ENCODE measurements around the gene MOXD1. TPM values are rescaled to one million over a fixed set of nuclear protein-coding genes. Genes with fewer than 3 reads are reported as not detected.

The MOXD1 gene
- polyA plus RNA-seq, 3 donors from 2014 or later: not detected

DNA sequence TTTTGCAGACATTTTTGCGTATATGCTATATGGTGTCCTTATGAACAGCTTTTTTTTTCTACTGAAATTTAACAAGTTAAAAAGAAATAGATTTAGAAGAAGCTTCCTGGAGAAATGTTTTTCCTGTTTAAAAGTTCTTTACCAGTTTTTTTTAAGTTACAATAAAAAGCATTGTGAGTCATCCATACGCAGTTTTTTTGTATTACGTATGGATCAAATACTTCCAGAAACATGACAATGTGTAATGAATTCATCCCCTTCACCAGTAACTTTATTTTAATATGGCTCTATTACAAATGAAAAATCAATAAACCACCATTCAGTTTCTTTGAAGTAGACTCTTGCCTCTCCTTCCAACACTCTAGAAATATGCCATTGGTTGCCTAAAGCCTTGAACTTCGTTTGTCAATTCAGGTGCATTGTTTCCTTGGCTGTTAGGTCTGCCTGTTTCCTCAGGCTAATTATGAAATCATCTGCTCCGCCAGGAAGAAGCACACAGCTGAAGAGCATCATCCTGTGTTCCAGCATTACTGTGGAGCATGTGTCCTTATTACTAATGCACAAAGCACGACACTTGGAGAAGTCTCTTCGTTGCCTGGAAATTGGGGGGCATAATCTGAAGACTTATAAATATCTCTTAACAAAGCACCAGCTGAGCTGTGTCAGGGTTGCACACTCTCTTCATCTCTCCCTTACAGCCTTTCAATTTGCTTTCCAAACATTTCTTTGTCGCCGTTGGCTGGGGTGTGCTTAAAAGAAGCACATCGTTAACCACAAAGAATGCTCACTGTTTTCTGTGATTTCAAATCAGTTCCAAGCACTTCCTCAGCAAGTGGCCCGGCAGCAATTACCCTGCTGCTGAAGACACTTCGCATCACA, 9.6 kb downstream of the MOXD1 start:
- peaks cover 6 to 8% (median 6%) of the 10 kb centered on the region in 3 donors for H3K36me3 Mint-ChIP-seq
- H3K4me1 Mint-ChIP-seq: no peaks in the 10 kb centered on the region
- H3K27me3 Mint-ChIP-seq (ENCODE audit: low read depth in 3 of 3): peaks cover 2 to 8% (median 6%) of the 10 kb centered on the region in 3 donors
- no peak overlapping the region for H3K27ac Mint-ChIP-seq
- H3K9me3 Mint-ChIP-seq: peaks cover 8 to 26% (median 17%) of the 10 kb centered on the region in 6 donors
- no peak for DNase-seq
- no peak overlapping the region for H3K4me3 Mint-ChIP-seq

DNA sequence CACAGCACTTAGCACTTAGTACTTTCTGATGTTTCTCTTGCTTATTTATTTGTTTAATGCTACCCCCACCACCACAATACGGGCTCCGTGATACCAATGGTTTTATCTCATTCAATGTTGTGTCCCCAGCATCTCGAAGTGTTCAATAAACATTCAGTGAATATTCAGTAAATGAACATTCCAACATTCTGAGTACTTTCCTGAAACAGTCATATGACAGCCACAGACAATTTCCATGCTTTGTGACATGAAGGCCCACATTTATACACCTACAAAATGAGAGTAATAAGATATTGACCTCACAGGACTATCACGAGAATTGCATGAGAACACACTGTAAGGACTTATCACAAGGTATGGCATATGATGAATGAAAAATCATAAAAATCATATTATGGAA, 10.8 kb downstream of the MOXD1 start:
- Mint-ChIP-seq H3K36me3 (peaks cover 6 to 8% (median 6%) of the 10 kb centered on the region in 3 donors), H3K27ac (no peak overlapping the region), H3K9me3 (peaks cover 8 to 24% (median 17%) of the 10 kb centered on the region in 6 donors), H3K27me3 (ENCODE audit: low read depth in 3 of 3) (peaks cover 2 to 6% (median 4%) of the 10 kb centered on the region in 3 donors), H3K4me1 (no peaks in the 10 kb centered on the region), H3K4me3 (no peak overlapping the region)
- no peak for DNase-seq

GRCh38 chr6:132390017-132390416, 11.3 kb downstream of the MOXD1 start:
- peaks cover 2 to 6% (median 4%) of the 10 kb centered on the region in 3 donors for H3K27me3 Mint-ChIP-seq (ENCODE audit: low read depth in 3 of 3)
- H3K9me3 Mint-ChIP-seq: peaks cover 7 to 19% (median 14%) of the 10 kb centered on the region in 6 donors
- H3K4me3 Mint-ChIP-seq: no peak overlapping the region
- H3K36me3 Mint-ChIP-seq: peaks cover 4 to 7% (median 6%) of the 10 kb centered on the region in 3 donors
- H3K27ac Mint-ChIP-seq: no peak overlapping the region
- no peaks in the 10 kb centered on the region for H3K4me1 Mint-ChIP-seq
- DNase-seq: no peak

- Mint-ChIP-seq H3K36me3 (peaks cover 0 to 5% (median 0%) of the 10 kb centered on the region in 3 donors), H3K27me3 (ENCODE audit: low read depth in 3 of 3) (peaks cover 0 to 6% (median 2%) of the 10 kb centered on the region in 3 donors), H3K27ac (no peak overlapping the region), H3K9me3 (peaks cover 0 to 5% (median 2%) of the 10 kb centered on the region in 6 donors), H3K4me3 (no peak overlapping the region), H3K4me1 (no peaks in the 10 kb centered on the region)
- DNase-seq: no peak
These were observed 13.0 kb downstream of the MOXD1 start for GRCh38 chr6:132388291-132388690.

GRCh38 chr6:132382630-132383175, 18.6 kb downstream of the MOXD1 start:
- no peak for DNase-seq
- Mint-ChIP-seq H3K4me1 (no peaks in the 10 kb centered on the region), H3K27ac (no peak overlapping the region), H3K36me3 (peaks cover 0 to 5% (median 0%) of the 10 kb centered on the region in 3 donors), H3K27me3 (ENCODE audit: low read depth in 3 of 3) (peaks cover 2 to 9% (median 2%) of the 10 kb centered on the region in 3 donors), H3K9me3 (peaks cover 0 to 2% (median 0%) of the 10 kb centered on the region in 6 donors), H3K4me3 (no peak overlapping the region)

DNA sequence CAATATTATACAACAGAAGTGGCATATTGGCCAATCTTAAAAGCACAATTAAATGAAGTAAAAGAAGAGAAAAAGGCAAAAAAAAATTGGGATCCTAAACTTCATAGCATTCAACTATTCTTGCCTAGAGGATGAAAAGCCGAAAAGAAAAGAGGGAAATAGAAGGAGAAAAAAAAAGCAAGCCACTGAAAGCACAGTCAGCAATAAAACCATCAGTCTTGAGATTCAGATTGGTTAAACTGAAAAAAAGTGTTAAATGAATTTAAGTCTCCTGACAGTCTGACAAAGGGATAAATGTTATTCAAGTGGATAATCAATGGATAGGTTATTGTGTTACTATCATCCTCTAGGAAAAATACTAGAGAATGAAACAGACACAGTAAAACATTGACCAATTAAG, 19.9 kb downstream of the MOXD1 start:
- peaks cover 2 to 9% (median 5%) of the 10 kb centered on the region in 3 donors for H3K27me3 Mint-ChIP-seq (ENCODE audit: low read depth in 3 of 3)
- H3K4me1 Mint-ChIP-seq: no peaks in the 10 kb centered on the region
- no peak overlapping the region for H3K4me3 Mint-ChIP-seq
- no peak overlapping the region for H3K27ac Mint-ChIP-seq
- no peak for DNase-seq
- peaks cover 0 to 2% (median 0%) of the 10 kb centered on the region in 6 donors for H3K9me3 Mint-ChIP-seq
- H3K36me3 Mint-ChIP-seq: peaks cover 0 to 5% (median 0%) of the 10 kb centered on the region in 3 donors

DNA sequence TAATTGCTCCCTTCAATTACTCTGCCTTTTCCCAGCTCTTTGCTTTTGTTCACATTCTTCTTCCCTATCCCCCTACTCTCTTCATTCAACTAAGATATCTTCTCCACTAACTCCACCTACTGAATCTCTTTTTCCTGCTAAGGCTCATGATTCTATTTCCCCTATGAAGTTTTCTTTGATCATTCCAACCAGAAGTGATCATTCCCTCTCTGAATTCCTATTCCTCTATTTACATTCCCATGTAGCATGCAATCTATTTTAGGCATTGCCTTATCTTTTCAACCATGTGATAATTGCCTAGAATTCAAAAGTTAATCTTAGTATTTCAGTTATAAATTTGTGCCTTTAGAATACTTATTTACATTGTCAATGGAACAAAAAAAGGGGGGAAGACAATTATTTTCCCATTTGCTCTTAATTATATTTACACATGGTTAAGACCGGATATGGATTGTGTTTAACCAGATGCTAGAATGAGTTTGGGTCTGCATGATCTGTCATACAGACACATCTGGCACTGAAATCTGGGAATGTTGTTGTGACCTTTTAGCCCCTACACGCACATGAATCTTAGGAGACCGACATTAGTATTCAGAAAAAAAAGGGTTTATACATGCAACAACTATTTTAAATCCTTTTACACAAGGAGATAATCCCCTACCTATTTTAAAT, 20.8 kb downstream of the MOXD1 start:
- no peak for DNase-seq
- Mint-ChIP-seq H3K4me3 (no peak overlapping the region), H3K27me3 (ENCODE audit: low read depth in 3 of 3) (peaks cover 2 to 9% (median 5%) of the 10 kb centered on the region in 3 donors), H3K36me3 (peaks cover 0 to 5% (median 0%) of the 10 kb centered on the region in 3 donors), H3K27ac (no peak overlapping the region), H3K9me3 (peaks cover 0 to 2% (median 0%) of the 10 kb centered on the region in 6 donors), H3K4me1 (no peaks in the 10 kb centered on the region)

DNA sequence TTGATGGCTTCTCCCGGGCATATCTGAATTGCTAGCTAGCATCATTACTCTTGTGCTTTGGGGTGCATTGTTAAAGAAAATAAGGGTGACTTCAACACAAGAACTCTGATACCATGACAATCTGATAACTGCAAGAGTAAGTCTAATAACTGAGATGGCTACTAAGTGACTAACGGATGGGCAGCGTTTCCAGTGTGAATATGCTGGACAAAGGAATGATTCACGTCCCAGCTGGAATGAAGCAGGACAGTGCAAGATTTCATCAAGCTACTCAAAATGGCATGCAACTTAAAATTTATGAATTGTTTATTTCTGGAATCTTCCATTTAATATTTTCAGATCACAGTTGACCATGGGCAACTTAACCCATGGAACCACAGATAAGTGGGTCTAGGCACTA, 31.7 kb downstream of the MOXD1 start:
- DNase-seq: no peak
- Mint-ChIP-seq H3K27me3 (ENCODE audit: low read depth in 3 of 3) (peaks cover under 1 to 5% (median 4%) of the 10 kb centered on the region in 3 donors), H3K27ac (no peak overlapping the region), H3K9me3 (no peaks in the 10 kb centered on the region), H3K36me3 (no peaks in the 10 kb centered on the region), H3K4me3 (no peak overlapping the region), H3K4me1 (no peaks in the 10 kb centered on the region)

GRCh38 chr6:132368916-132369481, 32.3 kb downstream of the MOXD1 start:
- no peak overlapping the region for H3K27ac Mint-ChIP-seq
- H3K4me3 Mint-ChIP-seq: no peak overlapping the region
- H3K27me3 Mint-ChIP-seq (ENCODE audit: low read depth in 3 of 3): peaks cover 0 to 4% (median 3%) of the 10 kb centered on the region in 3 donors
- H3K9me3 Mint-ChIP-seq: no peaks in the 10 kb centered on the region
- H3K4me1 Mint-ChIP-seq: no peaks in the 10 kb centered on the region
- no peak for DNase-seq
- H3K36me3 Mint-ChIP-seq: no peaks in the 10 kb centered on the region

- Mint-ChIP-seq H3K27ac (no peak overlapping the region), H3K9me3 (no peaks in the 10 kb centered on the region), H3K4me3 (no peak overlapping the region), H3K4me1 (no peaks in the 10 kb centered on the region), H3K36me3 (no peaks in the 10 kb centered on the region), H3K27me3 (ENCODE audit: low read depth in 3 of 3) (peaks cover 0 to 6% (median 0%) of the 10 kb centered on the region in 3 donors)
- DNase-seq: no peak
These were observed 35.9 kb downstream of the MOXD1 start for GRCh38 chr6:132365281-132365907.

- DNase-seq: no peak
These were observed 36.8 kb downstream of the MOXD1 start for GRCh38 chr6:132364306-132365074.

GRCh38 chr6:132362442-132363185, 38.7 kb downstream of the MOXD1 start:
- no peak for DNase-seq
- Mint-ChIP-seq H3K36me3 (no peaks in the 10 kb centered on the region), H3K27me3 (ENCODE audit: low read depth in 3 of 3) (peaks cover 0 to 1% (median 0%) of the 10 kb centered on the region in 3 donors), H3K27ac (no peak overlapping the region), H3K4me3 (no peak overlapping the region), H3K4me1 (peaks cover 0 to 8% of the 10 kb centered on the region in 2 donors), H3K9me3 (no peaks in the 10 kb centered on the region)

More at GRCh38 chr6:132364306-132365074, 36.8 kb downstream of the MOXD1 start:
- no peaks in the 10 kb centered on the region for H3K9me3 Mint-ChIP-seq
- H3K27me3 Mint-ChIP-seq (ENCODE audit: low read depth in 3 of 3): peaks cover 0 to 6% (median 0%) of the 10 kb centered on the region in 3 donors
- H3K4me1 Mint-ChIP-seq: no peaks in the 10 kb centered on the region
- H3K36me3 Mint-ChIP-seq: no peaks in the 10 kb centered on the region
- H3K27ac Mint-ChIP-seq: no peak overlapping the region
- no peak overlapping the region for H3K4me3 Mint-ChIP-seq

Measured in immature natural killer cell (primary cell).